GM12801 (cell line): ENCODE data around the gene PPP2R3B.

Experiments used
- TF ChIP-seq, protein P1 (sequence below): IDR thresholded peaks from one replicate; pipeline ENCODE4 v1.5.1; 2011; ENCODE audit warnings: control low read depth; ENCODE audit not compliant: insufficient read length; ENCODE audit errors: extremely low read depth

The PPP2R3B gene

DNA sequence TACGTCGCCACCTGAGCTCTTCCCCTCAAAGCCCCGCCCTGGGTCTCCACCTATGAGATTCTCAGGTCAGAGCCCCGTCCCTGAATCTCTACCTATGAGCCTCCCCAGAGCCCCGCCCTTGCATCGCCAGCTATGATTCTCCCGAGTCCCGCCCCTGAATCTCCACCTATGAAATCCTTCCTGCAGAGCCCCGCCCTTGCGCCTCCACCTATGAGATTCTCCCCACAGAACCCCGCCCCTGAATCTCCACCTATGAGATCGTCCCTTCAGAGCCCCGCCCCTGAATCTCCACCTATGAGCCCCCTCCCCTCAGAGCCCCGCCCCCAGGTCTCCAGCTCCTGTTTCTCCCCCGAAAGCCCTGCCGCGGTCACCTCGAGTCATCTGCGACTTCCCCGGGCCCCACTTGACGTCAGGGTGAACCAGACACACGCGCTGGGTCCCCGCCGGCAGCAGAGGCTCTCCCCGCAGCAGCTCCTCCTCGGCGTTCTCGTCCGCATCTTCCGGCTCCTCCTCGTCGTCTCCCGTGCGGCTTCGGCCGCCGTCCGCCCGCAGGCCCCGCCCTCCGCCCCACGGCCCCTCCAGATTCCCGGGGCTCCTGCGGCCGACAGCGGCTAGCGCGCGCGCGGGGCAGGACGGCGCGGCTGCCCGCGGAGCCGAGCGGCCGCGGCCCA lies 68.5 kb downstream of the PPP2R3B start:
- TF ChIP-seq, protein P1, sequence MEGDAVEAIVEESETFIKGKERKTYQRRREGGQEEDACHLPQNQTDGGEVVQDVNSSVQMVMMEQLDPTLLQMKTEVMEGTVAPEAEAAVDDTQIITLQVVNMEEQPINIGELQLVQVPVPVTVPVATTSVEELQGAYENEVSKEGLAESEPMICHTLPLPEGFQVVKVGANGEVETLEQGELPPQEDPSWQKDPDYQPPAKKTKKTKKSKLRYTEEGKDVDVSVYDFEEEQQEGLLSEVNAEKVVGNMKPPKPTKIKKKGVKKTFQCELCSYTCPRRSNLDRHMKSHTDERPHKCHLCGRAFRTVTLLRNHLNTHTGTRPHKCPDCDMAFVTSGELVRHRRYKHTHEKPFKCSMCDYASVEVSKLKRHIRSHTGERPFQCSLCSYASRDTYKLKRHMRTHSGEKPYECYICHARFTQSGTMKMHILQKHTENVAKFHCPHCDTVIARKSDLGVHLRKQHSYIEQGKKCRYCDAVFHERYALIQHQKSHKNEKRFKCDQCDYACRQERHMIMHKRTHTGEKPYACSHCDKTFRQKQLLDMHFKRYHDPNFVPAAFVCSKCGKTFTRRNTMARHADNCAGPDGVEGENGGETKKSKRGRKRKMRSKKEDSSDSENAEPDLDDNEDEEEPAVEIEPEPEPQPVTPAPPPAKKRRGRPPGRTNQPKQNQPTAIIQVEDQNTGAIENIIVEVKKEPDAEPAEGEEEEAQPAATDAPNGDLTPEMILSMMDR, result no peak

DNA sequence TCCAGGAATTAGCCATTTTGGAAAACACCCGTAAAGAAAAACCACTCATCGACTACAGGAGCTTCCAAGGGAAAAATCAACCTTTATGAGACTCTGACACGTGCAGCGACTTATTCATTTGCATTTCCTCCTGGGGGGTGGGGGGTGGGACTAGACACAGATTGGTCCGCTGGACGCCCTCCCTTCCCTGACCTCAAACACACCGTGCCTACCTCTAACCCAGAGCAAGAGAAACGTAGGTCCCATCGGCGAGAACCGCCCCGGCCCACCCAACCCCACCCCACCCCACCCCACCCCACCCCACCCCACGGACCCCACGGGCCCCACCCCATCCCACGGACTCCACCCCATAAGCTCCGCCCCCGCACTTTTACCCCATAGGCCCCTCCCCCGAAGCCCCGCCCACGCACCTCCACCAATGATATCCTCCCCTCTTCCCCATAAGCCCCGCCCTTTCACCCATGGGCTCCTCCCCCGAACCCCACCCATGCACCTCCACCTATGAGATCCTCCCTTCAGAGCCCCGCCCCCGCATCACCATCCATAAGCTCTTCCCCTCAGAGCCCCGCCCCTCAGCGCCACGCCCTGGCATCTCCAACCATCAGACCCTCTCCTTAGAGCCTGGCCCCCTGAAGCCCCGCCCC lies 69.2 kb downstream of the PPP2R3B start:
- TF ChIP-seq, protein P1, result no peak

DNA sequence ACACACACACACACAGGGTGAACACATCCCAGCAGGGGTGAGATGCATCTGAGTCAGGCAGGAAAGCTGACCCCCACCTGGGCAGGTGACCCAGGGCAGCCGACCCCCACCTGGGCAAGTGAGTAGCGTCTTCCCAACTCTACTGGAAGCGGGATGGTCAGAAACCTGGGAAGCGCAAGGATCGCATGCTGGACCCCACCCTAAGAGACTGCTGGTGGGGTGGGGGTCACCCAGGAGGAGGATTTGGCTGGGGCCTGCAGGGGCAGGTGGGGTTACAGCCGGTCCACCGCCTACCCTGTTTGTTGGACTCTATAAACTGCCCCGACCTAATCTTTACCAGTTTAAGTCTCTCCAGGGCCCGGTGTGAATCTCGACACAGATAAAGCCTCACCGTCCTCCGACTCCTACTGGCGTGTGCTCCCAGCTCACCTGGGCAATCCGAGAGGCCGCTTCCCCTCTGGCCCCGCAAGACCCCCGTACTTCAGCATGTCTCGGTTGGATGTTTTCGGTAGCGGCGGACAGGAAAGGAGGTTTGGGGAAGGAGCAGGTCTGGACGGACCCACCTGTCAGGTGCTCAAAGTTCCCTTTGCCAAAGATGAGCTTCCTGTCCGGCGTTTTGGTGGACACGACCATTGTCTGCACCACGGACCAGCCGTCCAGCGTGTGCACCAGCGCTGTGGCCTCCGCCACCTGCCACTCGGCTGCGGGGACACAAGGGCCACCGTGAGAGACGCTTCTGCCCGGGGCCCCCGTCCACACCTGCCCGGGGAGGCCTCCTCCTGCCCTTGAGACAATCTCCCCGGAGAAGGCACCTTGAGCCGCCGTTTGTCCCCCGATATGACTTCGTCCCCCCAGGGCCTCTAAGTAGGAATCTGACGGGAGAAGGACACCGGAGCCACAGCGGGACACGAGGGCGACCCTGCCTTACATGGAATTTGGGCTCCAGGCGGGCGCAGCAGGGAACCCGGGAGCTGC lies 70.1 kb downstream of the PPP2R3B start:
- TF ChIP-seq, protein P1, result no peak

GRCh38 chrX:314781-315595 lies 71.7 kb downstream of the PPP2R3B start:
- TF ChIP-seq, protein P1, result no peak

DNA sequence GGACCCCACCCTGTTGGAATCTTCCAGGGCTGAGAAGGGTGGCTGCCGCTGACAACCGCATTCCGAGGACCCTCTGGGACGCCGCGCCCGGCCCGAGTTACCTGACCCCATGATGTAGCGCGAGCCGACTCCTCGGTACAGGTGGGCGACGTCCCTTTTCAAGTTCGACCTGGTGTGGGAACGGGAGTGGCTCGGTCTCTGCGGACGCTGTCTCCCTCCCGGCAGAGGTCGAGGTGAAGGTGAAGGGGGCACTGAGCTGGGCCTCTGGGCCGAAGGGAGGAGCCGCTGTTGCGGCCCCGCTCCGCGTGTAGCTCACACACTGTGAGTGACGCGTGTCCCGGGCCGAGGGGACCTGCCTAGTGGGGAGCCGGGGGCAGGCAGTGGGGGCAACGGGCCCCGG lies 72.7 kb downstream of the PPP2R3B start:
- TF ChIP-seq, protein P1, result no peak

DNA sequence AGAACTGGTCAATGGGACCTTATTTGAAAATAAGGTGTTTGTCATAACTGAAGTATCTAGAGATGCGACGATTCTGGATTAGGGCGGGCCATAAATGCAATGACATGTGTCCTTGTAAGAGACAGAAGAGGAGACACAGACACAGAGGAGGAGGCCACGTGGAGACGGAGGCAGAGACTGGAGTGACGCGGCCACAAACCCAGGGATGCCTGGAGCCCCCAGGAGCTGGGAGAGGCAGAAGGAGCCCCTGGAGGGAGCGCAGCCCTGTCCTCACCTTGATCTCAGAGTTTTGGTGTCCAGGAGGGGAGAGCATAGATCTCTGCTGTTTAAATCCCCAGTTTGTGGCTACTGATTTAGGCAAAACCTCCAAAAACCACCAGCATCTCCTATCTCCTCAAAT lies 73.2 kb downstream of the PPP2R3B start:
- TF ChIP-seq, protein P1, result no peak
